GM12878 (cell line): ENCODE measurements around the gene RAB3GAP1. TPM values are rescaled to one million over a fixed set of nuclear protein-coding genes. Genes with fewer than 3 reads are reported as not detected.

ENCODE experiments used
- ATAC-seq: fragments of 200-7000 bp; cut with Tn5 transposase; 3 replicates; pipeline ENCODE4 v1.9.1; 2020; ENCODE audit warnings: mild to moderate bottlenecking, moderate library complexity
- BruUV-seq: library from RNA; stranded (reverse); fragments of 400-500 nt; replicated peaks from 2 replicates; lab custom pipeline; 2021; lab: Mats Ljungman, UMichigan
- CTCF ChIA-PET: fragments of 300-600 bp; sonication (Branson Sonifier 250); formaldehyde crosslinking; extraction: SDS; loops from one replicate; lab custom pipeline; 2021; ENCODE audit warnings: inconsistent platforms; lab: Yijun Ruan, JAX
- POLR2A ChIA-PET: fragments of 350-600 bp; formaldehyde crosslinking; extraction: SDS; loops from one replicate; lab custom pipeline; 2021; ENCODE audit warnings: inconsistent platforms; lab: Charles Lee
- RAD21 ChIA-PET: fragments of 300-600 bp; sonication (Branson Sonifier 250); formaldehyde crosslinking; loops from one replicate; lab custom pipeline; 2023; ENCODE audit warnings: antibody characterized with exemption; ENCODE audit not compliant: unreplicated experiment; lab: Charles Lee
- SMC1A ChIA-PET: fragments of 300-600 bp; sonication (Branson Sonifier 250); formaldehyde crosslinking; loops from one replicate; lab custom pipeline; 2023; ENCODE audit not compliant: unreplicated experiment, uncharacterized antibody; lab: Charles Lee
- DNase-seq: peaks from one replicate; pipeline ENCODE4 v3.0.0-alpha.2; 2011; ENCODE audit warnings: low read depth, low spot score
- FAIRE-seq: peaks from 3 replicates; lab custom pipeline; 2011; peaks lifted over from hg19 to GRCh38; lab: Jason Lieb, UNC
- H2AFZ ChIP-seq: 2 replicates; pipeline ENCODE4 v1.6.0; 2011; ENCODE audit warnings: low read depth, low read length, control low read depth; ENCODE audit not compliant: control insufficient read depth
- H3K27ac ChIP-seq: 2 replicates; pipeline ENCODE4 v1.5.1; 2011; ENCODE audit warnings: control low read depth; ENCODE audit not compliant: control insufficient read depth, insufficient read depth
- H3K27me3 ChIP-seq, 2 experiments: replicated peaks in 1 of 2; 2 replicates each; pipeline versions ENCODE4 v1.6.0 to v1.6.1; 2011; ENCODE audit warnings: low read length in 1 of 2; ENCODE audit not compliant: control insufficient read depth in 2 of 2, insufficient read depth in 2 of 2
- H3K36me3 ChIP-seq, 2 experiments: 2 replicates each; pipeline ENCODE4 v1.5.1; 2011; ENCODE audit warnings: low read length in 1 of 2; ENCODE audit not compliant: control insufficient read depth in 2 of 2, insufficient read depth in 2 of 2
- H3K4me1 ChIP-seq: 2 replicates; pipeline ENCODE4 v1.6.1; 2011; ENCODE audit warnings: mild to moderate bottlenecking, low read length, moderate library complexity, mixed read lengths; ENCODE audit not compliant: control insufficient read depth, insufficient read depth
- H3K4me2 ChIP-seq: 2 replicates; pipeline ENCODE4 v1.6.0; 2011; ENCODE audit warnings: control low read depth; ENCODE audit not compliant: control insufficient read depth, insufficient read depth
- H3K4me3 ChIP-seq: fragments of 200-600 bp; sonication (generic); 2 replicates; pipeline ENCODE4 v1.5.1; 2016
- H3K79me2 ChIP-seq: 2 replicates; pipeline ENCODE4 v1.6.0; 2011; ENCODE audit warnings: low read length; ENCODE audit not compliant: control insufficient read depth, insufficient read depth
- H3K9ac ChIP-seq: 2 replicates; pipeline ENCODE4 v1.8.0; 2011; ENCODE audit warnings: low read length, control low read depth, mixed read lengths; ENCODE audit not compliant: control insufficient read depth, insufficient read depth
- H3K9me3 ChIP-seq: replicated peaks from 3 replicates; pipeline ENCODE4 v1.5.1; 2011; ENCODE audit warnings: mild to moderate bottlenecking, low read length; ENCODE audit not compliant: control insufficient read depth, insufficient read depth
- H4K20me1 ChIP-seq: 2 replicates; pipeline ENCODE4 v1.6.0; 2011; ENCODE audit not compliant: control insufficient read depth, insufficient read depth
- CBFB ChIP-seq: IDR thresholded peaks from 2 replicates; pipeline ENCODE4 v1.6.1; 2016; ENCODE audit warnings: antibody characterized with exemption, low read depth
- EP300 ChIP-seq, 2 experiments: fragments of 150-350 bp in 1 of 2; IDR thresholded peaks; 2 replicates each; pipeline ENCODE4 v1.6.1; 2011 to 2012; ENCODE audit warnings: low read depth in 2 of 2, low read length in 2 of 2, borderline replicate concordance in 1 of 2, improper control_type of control experiment in 1 of 2, inconsistent platforms in 1 of 2; ENCODE audit not compliant: control insufficient read depth in 1 of 2
- HDAC2 ChIP-seq: fragments of 200-600 bp; sonication (generic); IDR thresholded peaks from 2 replicates; pipeline ENCODE4 v1.6.1; 2017
- IKZF1 ChIP-seq: fragments of 450-650 bp; conservative IDR thresholded peaks from 2 replicates; pipeline ENCODE4 v1.6.1; 2017; ENCODE audit warnings: antibody characterized with exemption, mild to moderate bottlenecking
- JUND ChIP-seq: IDR thresholded peaks from 2 replicates; pipeline ENCODE4 v1.6.1; 2012; ENCODE audit warnings: low read depth, mild to moderate bottlenecking, low read length, improper control_type of control experiment, moderate library complexity
- KDM1A ChIP-seq: fragments of 200-600 bp; sonication (generic); IDR thresholded peaks from 2 replicates; pipeline ENCODE4 v1.6.1; 2016; ENCODE audit warnings: borderline replicate concordance
- NBN ChIP-seq: fragments of 450-650 bp; IDR thresholded peaks from 2 replicates; pipeline ENCODE4 v1.6.1; 2016
- NR2C2 ChIP-seq: IDR thresholded peaks from 2 replicates; pipeline ENCODE4 v1.6.1; 2011; ENCODE audit warnings: borderline replicate concordance, low read depth; ENCODE audit not compliant: control insufficient read depth, insufficient read length
- ZNF384 ChIP-seq: IDR thresholded peaks from 2 replicates; pipeline ENCODE4 v1.6.1; 2012; ENCODE audit warnings: low read depth, mild to moderate bottlenecking, low read length, improper control_type of control experiment, borderline replicate concordance
- WGBS: methylation state at CpG from one replicate; pipeline ENCODE4 v1.1.6; 2016; ENCODE audit warnings: low lambda C conversion rate; ENCODE audit not compliant: insufficient replicate concordance, insufficient coverage; ENCODE audit errors: missing lambda C conversion rate; 5-methylcytosine and 5-hydroxymethylcytosine counted together
- in situ Hi-C: fragments of 300-500 bp; cut with MboI; formaldehyde crosslinking; loops from 9 replicates; pipeline ENCODE4 v1.14.3; 2018; ENCODE audit warnings: mixed read lengths
- intact Hi-C: fragments of 100-400 bp; cut with micrococcal nuclease; formaldehyde crosslinking; loops from one replicate; pipeline ENCODE4 v1.14.2; 2022; ENCODE audit not compliant: unreplicated experiment
- polyA plus RNA-seq, 11 experiments: library from polyadenylated mRNA; depleted of rRNA in 4 of 11; unstranded in 6 of 11; stranded (reverse) in 5 of 11; fragments of >200 nt; fragmentation: Nextera tagmentation in 4 of 11; fragmentation: Illumina TruSeq in 1 of 11; extraction: Ambion mirVana in 4 of 11; extraction: Trizol in 1 of 11; gene quantifications; 1 replicate in 1 of 11; 2 replicates in 10 of 11; pipeline versions ENCODE4 v1.2.1 to v1.2.3, GENCODE V29; 2011 to 2016; ENCODE audit warnings: inconsistent platforms in 2 of 11, missing spikeins in 2 of 11, low read depth in 1 of 11
- total RNA-seq, 4 experiments: library from RNA; depleted of rRNA in 3 of 4; stranded (reverse); fragments of >200 nt in 3 of 4; fragmentation: Illumina TruSeq in 1 of 4; extraction: Trizol in 1 of 4; gene quantifications; 2 replicates each; pipeline versions ENCODE4 v1.2.1 to v1.2.3, GENCODE V29; 2013 to 2021
- TF ChIP-seq, protein P1 (sequence below): fragments of 450-650 bp; IDR thresholded peaks from 2 replicates; pipeline ENCODE4 v1.6.1; 2017; ENCODE audit warnings: mild to moderate bottlenecking
- TF ChIP-seq, protein P2 (sequence below): fragments of 150-350 bp; IDR thresholded peaks from 2 replicates; pipeline ENCODE4 v1.6.1; 2014; ENCODE audit warnings: mild to moderate bottlenecking, low read depth, low read length
- TF ChIP-seq, protein P3 (sequence below): fragments of 450-650 bp; IDR thresholded peaks from 2 replicates; pipeline ENCODE4 v1.6.1; 2017; ENCODE audit warnings: mild to moderate bottlenecking, moderate library complexity

Gene RAB3GAP1
- total and polyA plus RNA-seq, 10 of the 15 experiments (the other 5 are each of a cell fraction or from before 2014, with no cell fraction given), result 13.7 to 36.9 (median 21.0) TPM

GRCh38 chr2:135050132-135050531 lies 2.0 kb upstream of the RAB3GAP1 start:
- Histone ChIP-seq H3K36me3 (no peaks in the 10 kb centered on the region), H3K9ac (no peak overlapping the region), H4K20me1 (no peaks in the 10 kb centered on the region), H3K4me1 (no peaks in the 10 kb centered on the region), H3K27ac (no peak overlapping the region), H3K4me3 (no peak overlapping the region)
- CTCF ChIA-PET, result interaction anchor here (1.1 kb wide), 1 partner anchor 45 kb away, joined by 3 read pairs; no protein-coding TSS in a partner anchor
- RAD21 ChIA-PET, result no interaction called here
- DNase-seq (no peak), ATAC-seq (no peak), FAIRE-seq (no peak)
- POLR2A ChIA-PET, result interaction anchor here (0.5 kb wide), 1 partner anchor 396 kb away, joined by 3 read pairs; no protein-coding TSS in a partner anchor
- WGBS, result 40% methylated on average over 3 of the region's 3 CpGs
- in situ Hi-C loops, result no loop called here
- TF ChIP-seq HDAC2 (no peak), NBN (no peak), CBFB (no peak), NR2C2 (no peak), KDM1A (no peak), JUND (no peak), IKZF1 (no peak), EP300 (IDR thresholded peaks at IDR 0.05; ENCODE audit: borderline replicate concordance in 1 of 2, control insufficient read depth in 1 of 2, low read depth in 2 of 2, low read length in 2 of 2) (no peak), ZNF384 (no peak)
- TF ChIP-seq, protein P1, sequence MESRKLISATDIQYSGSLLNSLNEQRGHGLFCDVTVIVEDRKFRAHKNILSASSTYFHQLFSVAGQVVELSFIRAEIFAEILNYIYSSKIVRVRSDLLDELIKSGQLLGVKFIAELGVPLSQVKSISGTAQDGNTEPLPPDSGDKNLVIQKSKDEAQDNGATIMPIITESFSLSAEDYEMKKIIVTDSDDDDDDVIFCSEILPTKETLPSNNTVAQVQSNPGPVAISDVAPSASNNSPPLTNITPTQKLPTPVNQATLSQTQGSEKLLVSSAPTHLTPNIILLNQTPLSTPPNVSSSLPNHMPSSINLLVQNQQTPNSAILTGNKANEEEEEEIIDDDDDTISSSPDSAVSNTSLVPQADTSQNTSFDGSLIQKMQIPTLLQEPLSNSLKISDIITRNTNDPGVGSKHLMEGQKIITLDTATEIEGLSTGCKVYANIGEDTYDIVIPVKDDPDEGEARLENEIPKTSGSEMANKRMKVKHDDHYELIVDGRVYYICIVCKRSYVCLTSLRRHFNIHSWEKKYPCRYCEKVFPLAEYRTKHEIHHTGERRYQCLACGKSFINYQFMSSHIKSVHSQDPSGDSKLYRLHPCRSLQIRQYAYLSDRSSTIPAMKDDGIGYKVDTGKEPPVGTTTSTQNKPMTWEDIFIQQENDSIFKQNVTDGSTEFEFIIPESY, result no peak
- TF ChIP-seq, protein P2, sequence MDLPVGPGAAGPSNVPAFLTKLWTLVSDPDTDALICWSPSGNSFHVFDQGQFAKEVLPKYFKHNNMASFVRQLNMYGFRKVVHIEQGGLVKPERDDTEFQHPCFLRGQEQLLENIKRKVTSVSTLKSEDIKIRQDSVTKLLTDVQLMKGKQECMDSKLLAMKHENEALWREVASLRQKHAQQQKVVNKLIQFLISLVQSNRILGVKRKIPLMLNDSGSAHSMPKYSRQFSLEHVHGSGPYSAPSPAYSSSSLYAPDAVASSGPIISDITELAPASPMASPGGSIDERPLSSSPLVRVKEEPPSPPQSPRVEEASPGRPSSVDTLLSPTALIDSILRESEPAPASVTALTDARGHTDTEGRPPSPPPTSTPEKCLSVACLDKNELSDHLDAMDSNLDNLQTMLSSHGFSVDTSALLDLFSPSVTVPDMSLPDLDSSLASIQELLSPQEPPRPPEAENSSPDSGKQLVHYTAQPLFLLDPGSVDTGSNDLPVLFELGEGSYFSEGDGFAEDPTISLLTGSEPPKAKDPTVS, result no peak
- TF ChIP-seq, protein P3, sequence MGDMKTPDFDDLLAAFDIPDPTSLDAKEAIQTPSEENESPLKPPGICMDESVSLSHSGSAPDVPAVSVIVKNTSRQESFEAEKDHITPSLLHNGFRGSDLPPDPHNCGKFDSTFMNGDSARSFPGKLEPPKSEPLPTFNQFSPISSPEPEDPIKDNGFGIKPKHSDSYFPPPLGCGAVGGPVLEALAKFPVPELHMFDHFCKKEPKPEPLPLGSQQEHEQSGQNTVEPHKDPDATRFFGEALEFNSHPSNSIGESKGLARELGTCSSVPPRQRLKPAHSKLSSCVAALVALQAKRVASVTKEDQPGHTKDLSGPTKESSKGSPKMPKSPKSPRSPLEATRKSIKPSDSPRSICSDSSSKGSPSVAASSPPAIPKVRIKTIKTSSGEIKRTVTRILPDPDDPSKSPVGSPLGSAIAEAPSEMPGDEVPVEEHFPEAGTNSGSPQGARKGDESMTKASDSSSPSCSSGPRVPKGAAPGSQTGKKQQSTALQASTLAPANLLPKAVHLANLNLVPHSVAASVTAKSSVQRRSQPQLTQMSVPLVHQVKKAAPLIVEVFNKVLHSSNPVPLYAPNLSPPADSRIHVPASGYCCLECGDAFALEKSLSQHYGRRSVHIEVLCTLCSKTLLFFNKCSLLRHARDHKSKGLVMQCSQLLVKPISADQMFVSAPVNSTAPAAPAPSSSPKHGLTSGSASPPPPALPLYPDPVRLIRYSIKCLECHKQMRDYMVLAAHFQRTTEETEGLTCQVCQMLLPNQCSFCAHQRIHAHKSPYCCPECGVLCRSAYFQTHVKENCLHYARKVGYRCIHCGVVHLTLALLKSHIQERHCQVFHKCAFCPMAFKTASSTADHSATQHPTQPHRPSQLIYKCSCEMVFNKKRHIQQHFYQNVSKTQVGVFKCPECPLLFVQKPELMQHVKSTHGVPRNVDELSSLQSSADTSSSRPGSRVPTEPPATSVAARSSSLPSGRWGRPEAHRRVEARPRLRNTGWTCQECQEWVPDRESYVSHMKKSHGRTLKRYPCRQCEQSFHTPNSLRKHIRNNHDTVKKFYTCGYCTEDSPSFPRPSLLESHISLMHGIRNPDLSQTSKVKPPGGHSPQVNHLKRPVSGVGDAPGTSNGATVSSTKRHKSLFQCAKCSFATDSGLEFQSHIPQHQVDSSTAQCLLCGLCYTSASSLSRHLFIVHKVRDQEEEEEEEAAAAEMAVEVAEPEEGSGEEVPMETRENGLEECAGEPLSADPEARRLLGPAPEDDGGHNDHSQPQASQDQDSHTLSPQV, result no peak
- TF ChIP-seq, all 136 proteins: peak for 0
- Histone ChIP-seq H3K9me3 (no peaks in the 10 kb centered on the region), H3K27me3 (no peaks in the 10 kb centered on the region; a peak in 1 of 4 replicates), H3K4me2 (no peak overlapping the region), H2AFZ (no peak overlapping the region), H3K79me2 (peaks cover 26% of the 10 kb centered on the region)
- SMC1A ChIA-PET, result interaction anchor here (0.7 to 1.3 kb wide), 3 partner anchors 9 to 824 kb away, joined by 3 to 6 read pairs (median 3); no protein-coding TSS in a partner anchor
- no TSS peak for BruUV-seq
- intact Hi-C loops, result no loop called here
